GM12878 (cell line): ENCODE results near the gene SPAST. TPM values are rescaled to one million over a fixed set of nuclear protein-coding genes. Genes with fewer than 3 reads are reported as not detected.

ENCODE experiments used
- ATAC-seq: fragments of 200-7000 bp; cut with Tn5 transposase; 3 replicates; pipeline ENCODE4 v1.9.1; 2020; ENCODE audit warnings: mild to moderate bottlenecking, moderate library complexity
- BruUV-seq: library from RNA; stranded (reverse); fragments of 400-500 nt; replicated peaks from 2 replicates; lab custom pipeline; 2021; lab: Mats Ljungman, UMichigan
- CTCF ChIA-PET: fragments of 300-600 bp; sonication (Branson Sonifier 250); formaldehyde crosslinking; extraction: SDS; loops from one replicate; lab custom pipeline; 2021; ENCODE audit warnings: inconsistent platforms; lab: Yijun Ruan, JAX
- POLR2A ChIA-PET: fragments of 350-600 bp; formaldehyde crosslinking; extraction: SDS; loops from one replicate; lab custom pipeline; 2021; ENCODE audit warnings: inconsistent platforms; lab: Charles Lee
- RAD21 ChIA-PET: fragments of 300-600 bp; sonication (Branson Sonifier 250); formaldehyde crosslinking; loops from one replicate; lab custom pipeline; 2023; ENCODE audit warnings: antibody characterized with exemption; ENCODE audit not compliant: unreplicated experiment; lab: Charles Lee
- SMC1A ChIA-PET: fragments of 300-600 bp; sonication (Branson Sonifier 250); formaldehyde crosslinking; loops from one replicate; lab custom pipeline; 2023; ENCODE audit not compliant: unreplicated experiment, uncharacterized antibody; lab: Charles Lee
- DNase-seq: peaks from one replicate; pipeline ENCODE4 v3.0.0-alpha.2; 2011; ENCODE audit warnings: low read depth, low spot score
- FAIRE-seq: peaks from 3 replicates; lab custom pipeline; 2011; peaks lifted over from hg19 to GRCh38; lab: Jason Lieb, UNC
- H2AFZ ChIP-seq: 2 replicates; pipeline ENCODE4 v1.6.0; 2011; ENCODE audit warnings: low read depth, low read length, control low read depth; ENCODE audit not compliant: control insufficient read depth
- H3K27ac ChIP-seq: 2 replicates; pipeline ENCODE4 v1.5.1; 2011; ENCODE audit warnings: control low read depth; ENCODE audit not compliant: control insufficient read depth, insufficient read depth
- H3K27me3 ChIP-seq, 2 experiments: replicated peaks in 1 of 2; 2 replicates each; pipeline versions ENCODE4 v1.6.0 to v1.6.1; 2011; ENCODE audit warnings: low read length in 1 of 2; ENCODE audit not compliant: control insufficient read depth in 2 of 2, insufficient read depth in 2 of 2
- H3K36me3 ChIP-seq, 2 experiments: 2 replicates each; pipeline ENCODE4 v1.5.1; 2011; ENCODE audit warnings: low read length in 1 of 2; ENCODE audit not compliant: control insufficient read depth in 2 of 2, insufficient read depth in 2 of 2
- H3K4me1 ChIP-seq: 2 replicates; pipeline ENCODE4 v1.6.1; 2011; ENCODE audit warnings: mild to moderate bottlenecking, low read length, moderate library complexity, mixed read lengths; ENCODE audit not compliant: control insufficient read depth, insufficient read depth
- H3K4me2 ChIP-seq: 2 replicates; pipeline ENCODE4 v1.6.0; 2011; ENCODE audit warnings: control low read depth; ENCODE audit not compliant: control insufficient read depth, insufficient read depth
- H3K4me3 ChIP-seq: fragments of 200-600 bp; sonication (generic); 2 replicates; pipeline ENCODE4 v1.5.1; 2016
- H3K79me2 ChIP-seq: 2 replicates; pipeline ENCODE4 v1.6.0; 2011; ENCODE audit warnings: low read length; ENCODE audit not compliant: control insufficient read depth, insufficient read depth
- H3K9ac ChIP-seq: 2 replicates; pipeline ENCODE4 v1.8.0; 2011; ENCODE audit warnings: low read length, control low read depth, mixed read lengths; ENCODE audit not compliant: control insufficient read depth, insufficient read depth
- H3K9me3 ChIP-seq: replicated peaks from 3 replicates; pipeline ENCODE4 v1.5.1; 2011; ENCODE audit warnings: mild to moderate bottlenecking, low read length; ENCODE audit not compliant: control insufficient read depth, insufficient read depth
- H4K20me1 ChIP-seq: 2 replicates; pipeline ENCODE4 v1.6.0; 2011; ENCODE audit not compliant: control insufficient read depth, insufficient read depth
- CEBPB ChIP-seq, 2 experiments: fragments of 150-350 bp in 1 of 2; IDR thresholded peaks; 2 replicates each; pipeline ENCODE4 v1.6.1; 2012 to 2014; ENCODE audit warnings: low read depth in 2 of 2, low read length in 2 of 2, borderline replicate concordance in 1 of 2, inconsistent platforms in 1 of 2
- CHD2 ChIP-seq: IDR thresholded peaks from 2 replicates; pipeline ENCODE4 v1.6.1; 2011; ENCODE audit warnings: low read depth, low read length, improper control_type of control experiment, borderline replicate concordance
- EED ChIP-seq: sonication (generic); IDR thresholded peaks from 2 replicates; pipeline ENCODE4 v1.6.1; 2016; ENCODE audit warnings: antibody characterized with exemption, low read depth
- HDAC2 ChIP-seq: fragments of 200-600 bp; sonication (generic); IDR thresholded peaks from 2 replicates; pipeline ENCODE4 v1.6.1; 2017
- JUNB ChIP-seq: IDR thresholded peaks from 2 replicates; pipeline ENCODE4 v1.6.1; 2016; ENCODE audit warnings: antibody characterized with exemption, mild to moderate bottlenecking
- MYC ChIP-seq: IDR thresholded peaks from 2 replicates; pipeline ENCODE4 v1.6.1; 2011; ENCODE audit warnings: mild to moderate bottlenecking, low read length, moderate library complexity, inconsistent platforms; ENCODE audit not compliant: insufficient read depth, insufficient replicate concordance, insufficient read length, severe bottlenecking
- RUNX3 ChIP-seq: IDR thresholded peaks from 2 replicates; pipeline ENCODE4 v1.6.1; 2012; ENCODE audit warnings: low read length, inconsistent platforms
- SIX5 ChIP-seq: IDR thresholded peaks from 2 replicates; pipeline ENCODE4 v1.6.1; 2011; ENCODE audit warnings: mild to moderate bottlenecking, low read depth, low read length, moderate library complexity; ENCODE audit not compliant: severe bottlenecking
- SREBF1 ChIP-seq: IDR thresholded peaks from 2 replicates; pipeline ENCODE4 v1.6.1; 2012; ENCODE audit warnings: mild to moderate bottlenecking, low read length
- TAF1 ChIP-seq: IDR thresholded peaks from 2 replicates; pipeline ENCODE4 v1.6.1; 2011; ENCODE audit warnings: mild to moderate bottlenecking, low read depth, low read length, borderline replicate concordance
- TARDBP ChIP-seq: IDR thresholded peaks from 2 replicates; pipeline ENCODE4 v1.6.1; 2016; ENCODE audit warnings: borderline replicate concordance
- ZBED1 ChIP-seq: IDR thresholded peaks from 2 replicates; pipeline ENCODE4 v1.6.1; 2016; ENCODE audit warnings: borderline replicate concordance
- ZNF384 ChIP-seq: IDR thresholded peaks from 2 replicates; pipeline ENCODE4 v1.6.1; 2012; ENCODE audit warnings: low read depth, mild to moderate bottlenecking, low read length, improper control_type of control experiment, borderline replicate concordance
- WGBS: methylation state at CpG from one replicate; pipeline ENCODE4 v1.1.6; 2016; ENCODE audit warnings: low lambda C conversion rate; ENCODE audit not compliant: insufficient replicate concordance, insufficient coverage; ENCODE audit errors: missing lambda C conversion rate; 5-methylcytosine and 5-hydroxymethylcytosine counted together
- in situ Hi-C: fragments of 300-500 bp; cut with MboI; formaldehyde crosslinking; loops from 9 replicates; pipeline ENCODE4 v1.14.3; 2018; ENCODE audit warnings: mixed read lengths
- intact Hi-C: fragments of 100-400 bp; cut with micrococcal nuclease; formaldehyde crosslinking; loops from one replicate; pipeline ENCODE4 v1.14.2; 2022; ENCODE audit not compliant: unreplicated experiment
- polyA plus RNA-seq, 11 experiments: library from polyadenylated mRNA; depleted of rRNA in 4 of 11; unstranded in 6 of 11; stranded (reverse) in 5 of 11; fragments of >200 nt; fragmentation: Nextera tagmentation in 4 of 11; fragmentation: Illumina TruSeq in 1 of 11; extraction: Ambion mirVana in 4 of 11; extraction: Trizol in 1 of 11; gene quantifications; 1 replicate in 1 of 11; 2 replicates in 10 of 11; pipeline versions ENCODE4 v1.2.1 to v1.2.3, GENCODE V29; 2011 to 2016; ENCODE audit warnings: inconsistent platforms in 2 of 11, missing spikeins in 2 of 11, low read depth in 1 of 11
- total RNA-seq, 4 experiments: library from RNA; depleted of rRNA in 3 of 4; stranded (reverse); fragments of >200 nt in 3 of 4; fragmentation: Illumina TruSeq in 1 of 4; extraction: Trizol in 1 of 4; gene quantifications; 2 replicates each; pipeline versions ENCODE4 v1.2.1 to v1.2.3, GENCODE V29; 2013 to 2021
- TF ChIP-seq, protein P1 (sequence below): fragments of 450-650 bp; IDR thresholded peaks from 2 replicates; pipeline ENCODE4 v1.6.1; 2018; ENCODE audit warnings: mild to moderate bottlenecking, low read depth, moderate library complexity; ENCODE audit not compliant: partially characterized antibody
- TF ChIP-seq, protein P2 (sequence below): fragments of 450-650 bp; IDR thresholded peaks from 2 replicates; pipeline ENCODE4 v1.6.1; 2014; ENCODE audit warnings: mild to moderate bottlenecking

SPAST gene
- total and polyA plus RNA-seq, 10 of the 15 experiments (the other 5 are each of a cell fraction or from before 2014, with no cell fraction given) = 4.3 to 21.3 (median 10.0) TPM

DNA sequence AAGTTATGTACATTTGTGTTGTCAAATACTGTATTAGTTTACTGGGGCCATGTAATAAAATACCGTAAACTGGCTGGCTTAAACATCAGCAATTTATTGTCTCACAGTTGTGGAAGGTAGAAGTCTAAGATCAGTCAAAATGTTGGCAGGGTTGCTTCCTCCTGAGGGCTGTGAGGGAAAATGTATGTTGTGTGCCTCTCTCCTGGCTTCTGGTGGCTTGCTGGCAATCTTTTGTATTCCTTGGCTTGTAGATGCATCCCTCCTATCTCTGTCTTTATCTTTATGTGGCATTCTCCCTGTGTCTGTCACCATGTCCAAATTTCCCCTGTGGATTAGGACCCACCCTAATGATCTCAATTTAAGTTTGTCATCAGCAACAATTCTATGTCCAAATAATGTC, 65.3 kb downstream of the SPAST start:
- no peak overlapping the region for H2AFZ ChIP-seq
- no TSS peak for BruUV-seq
- no peak overlapping the region for H3K4me3 ChIP-seq
- H4K20me1 ChIP-seq = no peaks in the 10 kb centered on the region
- WGBS = 94% methylated on average over 1 of the region's 1 CpG
- in situ Hi-C loops = no loop called here
- TF ChIP-seq SIX5 (no peak), TAF1 (no peak), RUNX3 (no peak), CEBPB (IDR thresholded peaks at IDR 0.05; ENCODE audit: borderline replicate concordance in 1 of 2, low read depth in 2 of 2, low read length in 2 of 2) (no peak), TARDBP (no peak), CHD2 (no peak), SREBF1 (no peak), EED (no peak), HDAC2 (no peak), JUNB (no peak), ZBED1 (no peak), ZNF384 (no peak), MYC (no peak)
- TF ChIP-seq, protein P1, sequence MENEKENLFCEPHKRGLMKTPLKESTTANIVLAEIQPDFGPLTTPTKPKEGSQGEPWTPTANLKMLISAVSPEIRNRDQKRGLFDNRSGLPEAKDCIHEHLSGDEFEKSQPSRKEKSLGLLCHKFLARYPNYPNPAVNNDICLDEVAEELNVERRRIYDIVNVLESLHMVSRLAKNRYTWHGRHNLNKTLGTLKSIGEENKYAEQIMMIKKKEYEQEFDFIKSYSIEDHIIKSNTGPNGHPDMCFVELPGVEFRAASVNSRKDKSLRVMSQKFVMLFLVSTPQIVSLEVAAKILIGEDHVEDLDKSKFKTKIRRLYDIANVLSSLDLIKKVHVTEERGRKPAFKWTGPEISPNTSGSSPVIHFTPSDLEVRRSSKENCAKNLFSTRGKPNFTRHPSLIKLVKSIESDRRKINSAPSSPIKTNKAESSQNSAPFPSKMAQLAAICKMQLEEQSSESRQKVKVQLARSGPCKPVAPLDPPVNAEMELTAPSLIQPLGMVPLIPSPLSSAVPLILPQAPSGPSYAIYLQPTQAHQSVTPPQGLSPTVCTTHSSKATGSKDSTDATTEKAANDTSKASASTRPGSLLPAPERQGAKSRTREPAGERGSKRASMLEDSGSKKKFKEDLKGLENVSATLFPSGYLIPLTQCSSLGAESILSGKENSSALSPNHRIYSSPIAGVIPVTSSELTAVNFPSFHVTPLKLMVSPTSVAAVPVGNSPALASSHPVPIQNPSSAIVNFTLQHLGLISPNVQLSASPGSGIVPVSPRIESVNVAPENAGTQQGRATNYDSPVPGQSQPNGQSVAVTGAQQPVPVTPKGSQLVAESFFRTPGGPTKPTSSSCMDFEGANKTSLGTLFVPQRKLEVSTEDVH = no peak
- TF ChIP-seq, protein P2, sequence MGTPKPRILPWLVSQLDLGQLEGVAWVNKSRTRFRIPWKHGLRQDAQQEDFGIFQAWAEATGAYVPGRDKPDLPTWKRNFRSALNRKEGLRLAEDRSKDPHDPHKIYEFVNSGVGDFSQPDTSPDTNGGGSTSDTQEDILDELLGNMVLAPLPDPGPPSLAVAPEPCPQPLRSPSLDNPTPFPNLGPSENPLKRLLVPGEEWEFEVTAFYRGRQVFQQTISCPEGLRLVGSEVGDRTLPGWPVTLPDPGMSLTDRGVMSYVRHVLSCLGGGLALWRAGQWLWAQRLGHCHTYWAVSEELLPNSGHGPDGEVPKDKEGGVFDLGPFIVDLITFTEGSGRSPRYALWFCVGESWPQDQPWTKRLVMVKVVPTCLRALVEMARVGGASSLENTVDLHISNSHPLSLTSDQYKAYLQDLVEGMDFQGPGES = no peak
- no peak overlapping the region for H3K27ac ChIP-seq
- ATAC-seq (no peak), FAIRE-seq (no peak), DNase-seq (no peak)
- H3K9ac ChIP-seq = no peak overlapping the region
- no peaks in the 10 kb centered on the region for H3K27me3 ChIP-seq
- no peaks in the 10 kb centered on the region for H3K4me1 ChIP-seq
- no peaks in the 10 kb centered on the region for H3K79me2 ChIP-seq
- ChIA-PET RAD21 (no interaction called here), SMC1A (interaction anchor here (0.6 kb wide), 2 partner anchors 108 to 353 kb away, joined by 3 to 4 read pairs; no protein-coding TSS in a partner anchor), POLR2A (no interaction called here), CTCF (no interaction called here)
- peaks cover 0 to 2% of the 10 kb centered on the region in 2 experiments; a peak in 2 of 4 replicates for H3K36me3 ChIP-seq
- intact Hi-C loops = no loop called here
- H3K4me2 ChIP-seq = no peak overlapping the region
- H3K9me3 ChIP-seq = no peaks in the 10 kb centered on the region
